Mesenchymal stem cell (in vitro differentiated cells and primary cell): ENCODE results near the gene ANKRD9.
"Not testable (repeated sequence)": the region's sequence is repeated elsewhere in the genome, so short reads cannot be mapped to it uniquely, and the experiment has no call there.

ENCODE experiments used
- DNase-seq: peaks from one replicate; pipeline ENCODE4 v3.0.0-alpha.2; 2013
- H2AFZ ChIP-seq: one replicate; pipeline ENCODE4 v1.6.1; 2013; ENCODE audit warnings: low read depth, mild to moderate bottlenecking, control low read depth, inconsistent platforms, low read length, moderate library complexity
- H2AK5ac ChIP-seq: 2 replicates; pipeline ENCODE4 v1.6.1; 2013; ENCODE audit warnings: low read length, moderate library complexity, mild to moderate bottlenecking, inconsistent platforms; ENCODE audit not compliant: severe bottlenecking
- H2BK120ac ChIP-seq: one replicate; pipeline ENCODE4 v1.6.1; 2013; ENCODE audit warnings: low read depth, mild to moderate bottlenecking, inconsistent platforms, low read length, moderate library complexity
- H2BK12ac ChIP-seq, 2 experiments: one replicate each; pipeline ENCODE4 v1.6.1; 2013; ENCODE audit warnings: inconsistent platforms in 2 of 2, low read length in 2 of 2, mild to moderate bottlenecking in 2 of 2, moderate library complexity in 2 of 2, control low read depth in 1 of 2
- H2BK15ac ChIP-seq: one replicate; pipeline ENCODE4 v1.6.1; 2013; ENCODE audit warnings: mild to moderate bottlenecking, low read depth, inconsistent platforms; ENCODE audit not compliant: poor library complexity, severe bottlenecking
- H2BK5ac ChIP-seq: 2 replicates; pipeline ENCODE4 v1.6.1; 2013; ENCODE audit warnings: low read depth, mild to moderate bottlenecking, low read length, control low read depth, inconsistent platforms; ENCODE audit not compliant: poor library complexity, severe bottlenecking
- H3K14ac ChIP-seq, 2 experiments: one replicate each; pipeline ENCODE4 v1.6.1; 2013; ENCODE audit warnings: inconsistent platforms in 2 of 2, low read length in 2 of 2, control low read depth in 1 of 2, mild to moderate bottlenecking in 1 of 2, moderate library complexity in 1 of 2
- H3K18ac ChIP-seq, 2 experiments: one replicate each; pipeline ENCODE4 v1.6.1; 2013; ENCODE audit warnings: inconsistent platforms in 2 of 2, low read length in 2 of 2, control low read depth in 1 of 2, low read depth in 1 of 2, mild to moderate bottlenecking in 1 of 2
- H3K23ac ChIP-seq, 2 experiments: one replicate each; pipeline ENCODE4 v1.6.1; 2013; ENCODE audit warnings: inconsistent platforms in 2 of 2, low read length in 2 of 2, mild to moderate bottlenecking in 2 of 2, moderate library complexity in 2 of 2, control low read depth in 1 of 2
- H3K27ac ChIP-seq: 2 replicates; pipeline ENCODE4 v1.5.1; 2013; ENCODE audit warnings: mild to moderate bottlenecking, moderate library complexity, low read length, control low read depth, inconsistent platforms; ENCODE audit not compliant: poor library complexity, severe bottlenecking
- H3K27me3 ChIP-seq, 2 experiments: 2 replicates each; pipeline versions ENCODE4 v1.6.1 to v1.7.0; 2013; ENCODE audit warnings: low read length in 2 of 2, mild to moderate bottlenecking in 2 of 2, moderate library complexity in 2 of 2, control low read depth in 1 of 2, inconsistent platforms in 1 of 2; ENCODE audit not compliant: control insufficient read depth in 1 of 2, insufficient read depth in 1 of 2
- H3K36me3 ChIP-seq, 2 experiments: 2 replicates each; pipeline versions ENCODE4 v1.6.1 to v1.7.0; 2013; ENCODE audit warnings: low read length in 2 of 2, control low read depth in 1 of 2, inconsistent platforms in 1 of 2, low read depth in 1 of 2, mild to moderate bottlenecking in 1 of 2; ENCODE audit not compliant: insufficient read depth in 2 of 2, control insufficient read depth in 1 of 2
- H3K4ac ChIP-seq, 2 experiments: one replicate each; pipeline ENCODE4 v1.6.1; 2013; ENCODE audit warnings: inconsistent platforms in 2 of 2, low read length in 2 of 2, mild to moderate bottlenecking in 2 of 2, moderate library complexity in 2 of 2, control low read depth in 1 of 2, low read depth in 1 of 2
- H3K4me1 ChIP-seq: 2 replicates; pipeline ENCODE4 v1.6.1; 2013; ENCODE audit warnings: low read depth, low read length, control low read depth; ENCODE audit not compliant: control insufficient read depth, insufficient read depth
- H3K4me2 ChIP-seq: 2 replicates; pipeline ENCODE4 v1.6.1; 2013; ENCODE audit warnings: low read length, mild to moderate bottlenecking, inconsistent platforms; ENCODE audit not compliant: poor library complexity, severe bottlenecking
- H3K4me3 ChIP-seq, 2 experiments: 2 replicates each; pipeline versions ENCODE4 v1.5.1 to v1.7.0; 2013; ENCODE audit warnings: low read length in 2 of 2, mild to moderate bottlenecking in 2 of 2, control low read depth in 1 of 2, low read depth in 1 of 2; ENCODE audit not compliant: insufficient read depth in 1 of 2
- H3K79me1 ChIP-seq: replicated peaks from 2 replicates; pipeline ENCODE4 v1.6.1; 2013; ENCODE audit warnings: mild to moderate bottlenecking, control low read depth, low read length, inconsistent platforms; ENCODE audit not compliant: poor library complexity, severe bottlenecking
- H3K9ac ChIP-seq: 2 replicates; pipeline ENCODE4 v1.7.0; 2013; ENCODE audit warnings: mild to moderate bottlenecking, low read length, moderate library complexity
- H3K9me3 ChIP-seq: 2 replicates; pipeline ENCODE4 v1.7.0; 2013; ENCODE audit warnings: mild to moderate bottlenecking, low read length; ENCODE audit not compliant: control insufficient read depth
- H4K8ac ChIP-seq: one replicate; pipeline ENCODE4 v1.6.1; 2013; ENCODE audit warnings: inconsistent platforms, mild to moderate bottlenecking, low read length, moderate library complexity
- H4K91ac ChIP-seq: one replicate; pipeline ENCODE4 v1.6.1; 2013; ENCODE audit warnings: mild to moderate bottlenecking, low read length, inconsistent platforms
- WGBS: methylation state at CpG from one replicate; pipeline ENCODE4 v1.1.7; 2013; ENCODE audit warnings: mixed read lengths; 5-methylcytosine and 5-hydroxymethylcytosine counted together

Gene ANKRD9

DNA sequence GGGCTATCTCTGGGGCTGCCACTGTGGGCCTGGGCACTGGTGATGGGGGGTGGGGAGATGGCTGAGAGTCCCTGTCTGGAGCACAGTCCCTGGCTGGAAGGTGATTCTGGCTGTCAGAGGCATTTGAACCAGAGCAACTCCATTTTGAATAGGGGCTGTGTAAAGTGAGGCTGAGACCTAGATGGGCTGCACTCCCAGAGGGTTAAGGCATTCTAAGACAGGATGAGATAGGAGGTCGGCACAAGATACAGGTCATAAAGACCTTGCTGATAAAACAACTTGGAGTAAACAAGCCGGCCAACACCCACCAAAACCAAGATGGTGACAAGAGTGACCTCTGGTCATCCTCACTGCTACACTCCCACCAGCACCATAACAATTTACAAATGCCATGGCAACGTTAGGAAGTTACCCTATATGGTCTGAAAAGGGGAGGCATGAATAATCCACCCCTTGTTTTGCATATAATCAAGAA lies 41.4 kb upstream of the ANKRD9 start:
- H4K8ac ChIP-seq, H3K4me2 ChIP-seq, H2BK12ac ChIP-seq, H4K91ac ChIP-seq, H3K27me3 ChIP-seq, H3K9me3 ChIP-seq, H3K23ac ChIP-seq, H3K27ac ChIP-seq, H3K9ac ChIP-seq, H2BK15ac ChIP-seq, H2AFZ ChIP-seq, H3K36me3 ChIP-seq, H3K4me3 ChIP-seq, H3K79me1 ChIP-seq, H2BK120ac ChIP-seq, H3K4ac ChIP-seq, H2AK5ac ChIP-seq, H3K18ac ChIP-seq, H2BK5ac ChIP-seq, H3K14ac ChIP-seq, DNase-seq: not testable (repeated sequence)
- H3K4me1 ChIP-seq, result peaks cover 16% of the 10 kb centered on the region
- 61% methylated on average over 2 of the region's 3 CpGs for WGBS

- no peaks in the 10 kb centered on the region for H3K36me3 ChIP-seq
- no peak overlapping the region for H2AFZ ChIP-seq
- no peak overlapping the region for H4K8ac ChIP-seq
- H2BK120ac ChIP-seq, result no peak overlapping the region
- no peak for DNase-seq
- H3K4me2 ChIP-seq, result no peak overlapping the region
- H3K27ac ChIP-seq, result no peak overlapping the region
- no peaks in the 10 kb centered on the region for H3K79me1 ChIP-seq
- 67% methylated on average over 2 of the region's 3 CpGs for WGBS
- H3K27me3 ChIP-seq, result peaks cover 22 to 28% of the 10 kb centered on the region in 2 experiments
- no peaks in the 10 kb centered on the region for H3K9me3 ChIP-seq
- no peak overlapping the region for H2BK15ac ChIP-seq
- no peak overlapping the region for H2BK12ac ChIP-seq
- no peak overlapping the region for H2AK5ac ChIP-seq
- H3K14ac ChIP-seq, result no peak overlapping the region
- H3K4me1 ChIP-seq, result peaks cover 29% of the 10 kb centered on the region
- H3K9ac ChIP-seq, result no peak overlapping the region
- H3K4ac ChIP-seq, result no peak overlapping the region
- no peak overlapping the region for H3K18ac ChIP-seq
- no peak overlapping the region for H3K23ac ChIP-seq
- no peak overlapping the region for H3K4me3 ChIP-seq
- no peak overlapping the region for H2BK5ac ChIP-seq
- no peak overlapping the region for H4K91ac ChIP-seq
Observed at GRCh38 chr14:102548616-102549240, 39.2 kb upstream of the ANKRD9 start.

DNA sequence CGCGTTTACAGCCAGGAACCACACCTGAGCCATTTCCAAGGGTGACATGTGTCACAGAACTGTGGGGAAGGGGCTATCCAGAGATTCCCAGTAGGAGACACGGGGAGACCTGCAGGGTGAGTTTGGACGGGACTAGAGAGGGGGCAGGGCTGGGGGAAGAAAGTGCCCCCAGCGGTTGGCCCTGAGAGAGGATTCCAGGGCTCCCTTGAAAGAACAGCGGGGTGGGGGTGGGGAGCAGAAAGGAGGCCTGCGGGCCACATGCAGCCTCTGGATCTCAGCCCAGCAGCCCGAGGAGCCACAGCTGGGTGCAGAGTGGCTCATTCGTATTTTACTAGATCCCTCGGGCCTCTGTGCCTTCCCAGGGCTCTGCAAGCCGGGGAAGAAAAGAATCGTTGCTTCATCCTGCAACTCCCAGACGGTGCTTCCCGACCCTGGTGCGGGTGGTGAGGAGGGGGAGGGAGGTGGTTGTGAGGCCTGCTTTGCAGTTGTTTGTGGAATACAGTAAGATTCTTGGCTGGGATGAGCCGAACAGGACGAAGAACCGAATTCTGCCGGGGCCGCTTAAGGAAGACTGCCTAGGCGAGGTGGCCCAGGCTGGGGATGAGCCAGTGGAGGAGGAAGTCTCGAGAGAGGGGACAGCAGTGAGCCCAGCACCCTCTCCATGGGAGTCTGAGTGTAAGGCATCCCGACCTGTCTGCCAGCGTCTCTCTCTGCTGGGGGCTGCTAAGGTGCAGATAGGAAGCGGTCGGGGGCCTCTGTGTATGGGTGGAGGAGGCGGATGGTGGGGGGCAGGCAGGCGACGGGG lies 36.1 kb upstream of the ANKRD9 start:
- peaks cover 19% of the 10 kb centered on the region for H3K4me1 ChIP-seq
- no peak overlapping the region for H3K4me3 ChIP-seq
- H3K14ac ChIP-seq, result peak overlapping the region in 1 of 2 experiments; percentile 71
- peak overlapping the region; percentile 70 for H4K8ac ChIP-seq
- H2BK120ac ChIP-seq, result no peak overlapping the region
- peaks cover 31 to 49% of the 10 kb centered on the region in 2 experiments for H3K27me3 ChIP-seq
- H2BK15ac ChIP-seq, result peak overlapping the region; percentile 40
- H2AFZ ChIP-seq, result no peak overlapping the region
- H3K4me2 ChIP-seq, result no peak overlapping the region
- peak overlapping the region in 1 of 2 experiments; percentile 77 for H2BK12ac ChIP-seq
- no peak overlapping the region for H2AK5ac ChIP-seq
- peak overlapping the region in 1 of 2 experiments; percentile 68 for H3K18ac ChIP-seq
- peak overlapping the region in 1 of 2 experiments; percentile 76 for H3K4ac ChIP-seq
- 48% methylated on average over 28 of the region's 29 CpGs for WGBS
- no peak overlapping the region for H3K9ac ChIP-seq
- H4K91ac ChIP-seq, result peak overlapping the region; percentile 28
- DNase-seq, result peak; percentile 33
- H3K36me3 ChIP-seq, result no peaks in the 10 kb centered on the region
- no peak overlapping the region for H3K23ac ChIP-seq
- no peaks in the 10 kb centered on the region for H3K9me3 ChIP-seq
- H2BK5ac ChIP-seq, result no peak overlapping the region
- no peak overlapping the region for H3K27ac ChIP-seq
- no peaks in the 10 kb centered on the region for H3K79me1 ChIP-seq
